ENCODE measurements around the gene RAD51AP1. TPM values are rescaled to one million over a fixed set of nuclear protein-coding genes. Genes with fewer than 3 reads are reported as not detected.

Gene RAD51AP1
- total and polyA plus RNA-seq, 5 donors from 2014 or later, result 1.1 to 5.7 (median 2.3) TPM

- H3K27me3 Mint-ChIP-seq, result no peaks in the 10 kb centered on the region
- ATAC-seq (ENCODE audit: low read depth in 2 of 2) (no peak), DNase-seq (no peak)
- H3K4me3 Mint-ChIP-seq, result no peak overlapping the region
- no peak overlapping the region for H3K27ac ChIP-seq (ENCODE audit: insufficient read depth, low read length, poor library complexity, severe bottlenecking)
- no peaks in the 10 kb centered on the region for H3K4me1 Mint-ChIP-seq
- H3K27ac Mint-ChIP-seq, result peak overlapping the region in 1 of 3 donors; percentile 43
- H3K36me3 Mint-ChIP-seq, result no peaks in the 10 kb centered on the region
- H3K4me3 ChIP-seq (ENCODE audit: low read depth, low read length), result no peak overlapping the region
- no peaks in the 10 kb centered on the region for H3K4me1 ChIP-seq (ENCODE audit: control insufficient read depth, insufficient read depth, low read length, poor library complexity, severe bottlenecking)
- no peaks in the 10 kb centered on the region for H3K36me3 ChIP-seq (ENCODE audit: control insufficient read depth, insufficient read depth, low read length)
- H3K27me3 ChIP-seq (ENCODE audit: control insufficient read depth, insufficient read depth, low read length), result no peaks in the 10 kb centered on the region
- no peaks in the 10 kb centered on the region for H3K9me3 ChIP-seq (ENCODE audit: control insufficient read depth in 2 of 2, low read length in 2 of 2)
- H3K9me3 Mint-ChIP-seq, result no peaks in the 10 kb centered on the region
Observed at GRCh38 chr12:4580281-4580688, 41.6 kb downstream of the RAD51AP1 start.

- H3K36me3 Mint-ChIP-seq, result no peaks in the 10 kb centered on the region
- Histone ChIP-seq H3K9me3 (ENCODE audit: control insufficient read depth in 2 of 2, low read length in 2 of 2) (no peaks in the 10 kb centered on the region), H3K27ac (ENCODE audit: insufficient read depth, low read length, poor library complexity, severe bottlenecking) (no peak overlapping the region), H3K4me3 (ENCODE audit: low read depth, low read length) (no peak overlapping the region), H3K4me1 (ENCODE audit: control insufficient read depth, insufficient read depth, low read length, poor library complexity, severe bottlenecking) (no peaks in the 10 kb centered on the region), H3K36me3 (ENCODE audit: control insufficient read depth, insufficient read depth, low read length) (no peaks in the 10 kb centered on the region), H3K27me3 (ENCODE audit: control insufficient read depth, insufficient read depth, low read length) (no peaks in the 10 kb centered on the region)
- no peak for DNase-seq
- H3K27ac Mint-ChIP-seq, result no peak overlapping the region
- H3K4me1 Mint-ChIP-seq, result no peaks in the 10 kb centered on the region
- peak overlapping the region in 1 of 4 donors; percentile 70 for H3K4me3 Mint-ChIP-seq
- no peak for ATAC-seq (ENCODE audit: low read depth in 2 of 2)
- H3K9me3 Mint-ChIP-seq, result no peaks in the 10 kb centered on the region
- no peaks in the 10 kb centered on the region for H3K27me3 Mint-ChIP-seq
Observed at GRCh38 chr12:4584281-4584680, 45.6 kb downstream of the RAD51AP1 start.

- no peaks in the 10 kb centered on the region for H3K4me1 ChIP-seq (ENCODE audit: control insufficient read depth, insufficient read depth, low read length, poor library complexity, severe bottlenecking)
- DNase-seq (no peak), ATAC-seq (ENCODE audit: low read depth in 2 of 2) (no peak)
- no peaks in the 10 kb centered on the region for H3K36me3 ChIP-seq (ENCODE audit: control insufficient read depth, insufficient read depth, low read length)
- H3K27me3 Mint-ChIP-seq, result no peaks in the 10 kb centered on the region
- no peak overlapping the region for H3K27ac ChIP-seq (ENCODE audit: insufficient read depth, low read length, poor library complexity, severe bottlenecking)
- no peak overlapping the region for H3K4me3 ChIP-seq (ENCODE audit: low read depth, low read length)
- no peaks in the 10 kb centered on the region for H3K36me3 Mint-ChIP-seq
- no peaks in the 10 kb centered on the region for H3K9me3 ChIP-seq (ENCODE audit: control insufficient read depth in 2 of 2, low read length in 2 of 2)
- H3K4me3 Mint-ChIP-seq, result no peak overlapping the region
- H3K9me3 Mint-ChIP-seq, result no peaks in the 10 kb centered on the region
- H3K4me1 Mint-ChIP-seq, result no peaks in the 10 kb centered on the region
- H3K27ac Mint-ChIP-seq, result no peak overlapping the region
- no peaks in the 10 kb centered on the region for H3K27me3 ChIP-seq (ENCODE audit: control insufficient read depth, insufficient read depth, low read length)
Observed at GRCh38 chr12:4584896-4585295, 46.2 kb downstream of the RAD51AP1 start.

- Histone ChIP-seq H3K4me1 (ENCODE audit: control insufficient read depth, insufficient read depth, low read length, poor library complexity, severe bottlenecking) (no peaks in the 10 kb centered on the region), H3K9me3 (ENCODE audit: control insufficient read depth in 2 of 2, low read length in 2 of 2) (no peaks in the 10 kb centered on the region), H3K4me3 (ENCODE audit: low read depth, low read length) (no peak overlapping the region), H3K27me3 (ENCODE audit: control insufficient read depth, insufficient read depth, low read length) (no peaks in the 10 kb centered on the region), H3K27ac (ENCODE audit: insufficient read depth, low read length, poor library complexity, severe bottlenecking) (no peak overlapping the region), H3K36me3 (ENCODE audit: control insufficient read depth, insufficient read depth, low read length) (no peaks in the 10 kb centered on the region)
- Mint-ChIP-seq H3K27me3 (no peaks in the 10 kb centered on the region), H3K9me3 (no peaks in the 10 kb centered on the region), H3K27ac (no peak overlapping the region), H3K4me3 (no peak overlapping the region), H3K36me3 (no peaks in the 10 kb centered on the region), H3K4me1 (no peaks in the 10 kb centered on the region)
- no peak for DNase-seq
- ATAC-seq (ENCODE audit: low read depth in 2 of 2), result no peak
Observed at GRCh38 chr12:4586500-4586899, 47.8 kb downstream of the RAD51AP1 start.

DNA sequence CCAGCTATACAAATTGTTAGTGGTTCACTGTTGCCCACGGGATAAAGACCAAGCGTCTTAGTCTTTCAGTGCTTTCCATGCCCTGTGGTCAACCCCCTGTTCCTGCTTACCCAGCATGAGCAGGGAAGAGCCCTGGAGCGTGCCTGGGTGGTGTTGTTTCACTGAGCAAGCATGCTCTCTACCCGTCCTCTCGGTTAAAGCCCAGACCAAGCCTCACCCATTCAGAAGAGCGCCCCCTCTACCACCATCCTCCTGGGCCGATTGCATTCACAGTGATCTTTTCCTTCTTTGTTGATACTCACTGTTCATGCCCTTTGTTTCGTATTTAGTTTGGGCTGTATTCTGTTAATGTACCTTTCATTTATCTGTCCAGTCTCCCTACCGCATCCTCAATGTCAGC, 48.4 kb downstream of the RAD51AP1 start:
- DNase-seq (no peak), ATAC-seq (ENCODE audit: low read depth in 2 of 2) (no peak)
- Mint-ChIP-seq H3K4me3 (no peak overlapping the region), H3K27me3 (no peaks in the 10 kb centered on the region), H3K27ac (peak overlapping the region in 1 of 3 donors; percentile 29), H3K4me1 (no peaks in the 10 kb centered on the region), H3K9me3 (no peaks in the 10 kb centered on the region), H3K36me3 (no peaks in the 10 kb centered on the region)
- H3K27ac ChIP-seq (ENCODE audit: insufficient read depth, low read length, poor library complexity, severe bottlenecking), result no peak overlapping the region
- no peaks in the 10 kb centered on the region for H3K27me3 ChIP-seq (ENCODE audit: control insufficient read depth, insufficient read depth, low read length)
- no peaks in the 10 kb centered on the region for H3K9me3 ChIP-seq (ENCODE audit: control insufficient read depth in 2 of 2, low read length in 2 of 2)
- no peak overlapping the region for H3K4me3 ChIP-seq (ENCODE audit: low read depth, low read length)
- no peaks in the 10 kb centered on the region for H3K4me1 ChIP-seq (ENCODE audit: control insufficient read depth, insufficient read depth, low read length, poor library complexity, severe bottlenecking)
- no peaks in the 10 kb centered on the region for H3K36me3 ChIP-seq (ENCODE audit: control insufficient read depth, insufficient read depth, low read length)

- Histone ChIP-seq H3K36me3 (ENCODE audit: control insufficient read depth, insufficient read depth, low read length) (no peaks in the 10 kb centered on the region), H3K27ac (ENCODE audit: insufficient read depth, low read length, poor library complexity, severe bottlenecking) (no peak overlapping the region), H3K27me3 (ENCODE audit: control insufficient read depth, insufficient read depth, low read length) (no peaks in the 10 kb centered on the region), H3K4me1 (ENCODE audit: control insufficient read depth, insufficient read depth, low read length, poor library complexity, severe bottlenecking) (no peaks in the 10 kb centered on the region), H3K4me3 (ENCODE audit: low read depth, low read length) (no peak overlapping the region), H3K9me3 (ENCODE audit: control insufficient read depth in 2 of 2, low read length in 2 of 2) (no peaks in the 10 kb centered on the region)
- H3K27me3 Mint-ChIP-seq, result no peaks in the 10 kb centered on the region
- DNase-seq (no peak), ATAC-seq (ENCODE audit: low read depth in 2 of 2) (no peak)
- H3K4me1 Mint-ChIP-seq, result no peaks in the 10 kb centered on the region
- H3K9me3 Mint-ChIP-seq, result no peaks in the 10 kb centered on the region
- no peaks in the 10 kb centered on the region for H3K36me3 Mint-ChIP-seq
- no peak overlapping the region for H3K4me3 Mint-ChIP-seq
- no peak overlapping the region for H3K27ac Mint-ChIP-seq
Observed at GRCh38 chr12:4588916-4589315, 50.2 kb downstream of the RAD51AP1 start.

DNA sequence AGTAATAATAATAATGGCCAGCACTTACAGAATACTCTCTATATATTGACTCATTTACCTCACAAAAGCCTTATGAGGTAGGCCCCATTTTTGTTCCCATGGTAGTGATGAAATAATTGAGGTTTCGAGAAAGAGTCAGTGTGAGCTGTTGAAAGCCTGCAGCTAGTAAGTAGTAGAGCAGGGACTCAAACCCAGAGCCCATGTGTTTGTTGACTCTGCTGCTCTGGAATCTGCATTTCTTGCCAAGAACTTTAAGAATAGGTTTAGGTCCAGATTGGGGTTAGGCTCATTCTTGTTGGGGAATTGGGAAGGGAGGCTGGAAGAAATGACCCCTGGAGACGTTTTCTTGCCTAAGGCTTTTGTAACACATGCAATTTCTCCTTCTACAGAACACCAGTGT, 51.3 kb downstream of the RAD51AP1 start:
- Histone ChIP-seq H3K4me1 (ENCODE audit: control insufficient read depth, insufficient read depth, low read length, poor library complexity, severe bottlenecking) (no peaks in the 10 kb centered on the region), H3K4me3 (ENCODE audit: low read depth, low read length) (no peak overlapping the region), H3K9me3 (ENCODE audit: control insufficient read depth in 2 of 2, low read length in 2 of 2) (no peaks in the 10 kb centered on the region), H3K27me3 (ENCODE audit: control insufficient read depth, insufficient read depth, low read length) (no peaks in the 10 kb centered on the region), H3K36me3 (ENCODE audit: control insufficient read depth, insufficient read depth, low read length) (no peaks in the 10 kb centered on the region), H3K27ac (ENCODE audit: insufficient read depth, low read length, poor library complexity, severe bottlenecking) (no peak overlapping the region)
- Mint-ChIP-seq H3K4me3 (no peak overlapping the region), H3K27me3 (no peaks in the 10 kb centered on the region), H3K4me1 (no peaks in the 10 kb centered on the region), H3K36me3 (no peaks in the 10 kb centered on the region), H3K27ac (no peak overlapping the region), H3K9me3 (no peaks in the 10 kb centered on the region)
- DNase-seq (no peak), ATAC-seq (ENCODE audit: low read depth in 2 of 2) (no peak)

DNA sequence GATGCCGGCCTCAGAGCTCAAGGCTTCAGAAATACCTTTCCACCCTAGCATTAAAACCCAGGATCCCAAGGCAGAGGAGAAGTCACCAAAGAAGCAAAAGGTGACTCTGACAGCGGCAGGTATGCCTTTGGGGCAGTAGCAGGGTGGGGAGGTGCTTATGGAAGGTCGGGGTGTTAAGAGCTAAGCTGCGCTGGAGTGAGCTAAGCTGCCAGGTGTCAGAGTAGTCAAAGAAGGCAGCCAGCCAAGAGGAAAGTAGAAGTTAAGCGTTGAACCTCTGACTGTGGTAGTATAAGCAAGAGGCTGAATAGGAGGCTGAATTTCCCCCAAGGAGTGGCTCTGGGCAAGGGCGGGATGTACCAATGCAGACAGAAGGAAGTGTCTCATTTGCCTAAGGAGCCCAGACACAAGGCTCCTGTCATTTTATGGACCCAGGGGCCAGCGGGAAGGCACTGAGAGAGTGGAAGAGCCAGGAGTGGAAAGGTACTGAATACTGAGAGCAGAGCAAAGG, 52.5 kb downstream of the RAD51AP1 start:
- Histone ChIP-seq H3K27me3 (ENCODE audit: control insufficient read depth, insufficient read depth, low read length) (no peaks in the 10 kb centered on the region), H3K36me3 (ENCODE audit: control insufficient read depth, insufficient read depth, low read length) (no peaks in the 10 kb centered on the region), H3K4me3 (ENCODE audit: low read depth, low read length) (no peak overlapping the region), H3K9me3 (ENCODE audit: control insufficient read depth in 2 of 2, low read length in 2 of 2) (no peaks in the 10 kb centered on the region), H3K27ac (ENCODE audit: insufficient read depth, low read length, poor library complexity, severe bottlenecking) (no peak overlapping the region), H3K4me1 (ENCODE audit: control insufficient read depth, insufficient read depth, low read length, poor library complexity, severe bottlenecking) (no peaks in the 10 kb centered on the region)
- no peak for DNase-seq
- Mint-ChIP-seq H3K27ac (no peak overlapping the region), H3K9me3 (no peaks in the 10 kb centered on the region), H3K36me3 (no peaks in the 10 kb centered on the region), H3K4me3 (no peak overlapping the region), H3K4me1 (no peaks in the 10 kb centered on the region), H3K27me3 (no peaks in the 10 kb centered on the region)
- no peak for ATAC-seq (ENCODE audit: low read depth in 2 of 2)
